Mucosa of descending colon (tissue), 3 donors: ENCODE measurements around the gene FLYWCH1. TPM values are rescaled to one million over a fixed set of nuclear protein-coding genes. Genes with fewer than 3 reads are reported as not detected.

Experiments
- ATAC-seq: fragments of 200-7000 bp; cut with Tn5 transposase; one replicate; pipeline ENCODE4 v1.9.1; 2020; ENCODE audit warnings: mild to moderate bottlenecking, moderate library complexity
- DNase-seq, 3 donors: peaks; one replicate each; pipeline ENCODE4 v3.0.0-alpha.2; 2020
- H3K36me3 ChIP-seq: fragments of 200-600 bp; one replicate; pipeline ENCODE4 v1.8.0; 2021; ENCODE audit warnings: low read depth, mild to moderate bottlenecking
- H3K4me1 ChIP-seq: fragments of 200-600 bp; one replicate; pipeline ENCODE4 v1.8.0; 2021; ENCODE audit warnings: low read depth, mild to moderate bottlenecking
- H3K4me3 ChIP-seq: fragments of 200-600 bp; one replicate; pipeline ENCODE4 v1.8.0; 2021; ENCODE audit warnings: mild to moderate bottlenecking
- H3K9me3 ChIP-seq: fragments of 200-600 bp; one replicate; pipeline ENCODE4 v1.8.0; 2021; ENCODE audit warnings: mild to moderate bottlenecking
- CTCF ChIP-seq: fragments of 200-600 bp; IDR thresholded peaks from one replicate; pipeline ENCODE4 v1.8.0; 2022; ENCODE audit warnings: antibody characterized with exemption, mild to moderate bottlenecking
- intact Hi-C, 2 donors: fragments of 100-400 bp; cut with DNase I in 1 of 2; cut with micrococcal nuclease in 1 of 2; formaldehyde crosslinking; loops; one replicate each; pipeline versions ENCODE4 v1.11.0 to v1.11.1; 2022; cut with DNase I, micrococcal nuclease
- total RNA-seq, 3 donors: library from RNA; stranded (reverse); fragmentation: NEBNext Ultra II Directional in 2 of 3; extraction: Animal tissue kit (Norgen Biotek cat#: 25700) in 2 of 3; gene quantifications; one replicate each; pipeline versions ENCODE4 v1.2.1 to v1.2.4, GENCODE V29; 2021 to 2023
- donor health status: DM: no; HTN: no; CAD: no; lungs with moderate emphysema.
- donor health status: DM: no; HTN: no; CAD: no.
- donor health status: DM: no; HTN: yes; CAD: no.

Gene FLYWCH1
- total RNA-seq, 3 donors from 2014 or later = 26.6 to 46.0 (median 34.3) TPM

DNA sequence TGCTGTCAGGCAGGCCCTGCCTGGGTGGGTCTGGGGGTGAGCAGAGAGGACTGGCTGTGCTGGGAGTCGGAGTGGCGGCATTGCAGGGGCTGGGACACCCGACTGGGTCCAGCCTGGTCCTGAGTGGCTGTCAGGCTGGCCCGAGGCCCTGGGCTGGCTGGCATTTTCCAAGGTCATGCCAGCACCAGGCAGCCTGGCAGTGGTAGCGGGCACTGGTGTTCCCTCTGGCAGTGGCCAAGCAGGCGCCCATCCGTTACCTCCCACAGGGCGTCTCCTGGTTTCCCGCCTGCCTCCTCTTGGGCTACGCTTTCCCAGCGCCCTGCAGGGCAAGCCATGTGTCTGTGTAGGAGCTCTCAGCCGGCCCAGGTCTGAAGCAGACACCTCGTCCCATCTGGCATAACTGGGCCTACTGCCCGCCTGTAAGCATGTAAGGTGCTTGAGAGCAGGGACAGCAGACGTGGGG lies 74.2 kb downstream of the FLYWCH1 start:
- peaks cover 12% of the 10 kb centered on the region for H3K4me1 ChIP-seq
- H3K4me3 ChIP-seq = no peak overlapping the region
- no peak for DNase-seq
- ATAC-seq = no peak
- H3K9me3 ChIP-seq = no peaks in the 10 kb centered on the region
- intact Hi-C loops = no loop called here
- no peak for TF ChIP-seq CTCF
- no peaks in the 10 kb centered on the region for H3K36me3 ChIP-seq

DNA sequence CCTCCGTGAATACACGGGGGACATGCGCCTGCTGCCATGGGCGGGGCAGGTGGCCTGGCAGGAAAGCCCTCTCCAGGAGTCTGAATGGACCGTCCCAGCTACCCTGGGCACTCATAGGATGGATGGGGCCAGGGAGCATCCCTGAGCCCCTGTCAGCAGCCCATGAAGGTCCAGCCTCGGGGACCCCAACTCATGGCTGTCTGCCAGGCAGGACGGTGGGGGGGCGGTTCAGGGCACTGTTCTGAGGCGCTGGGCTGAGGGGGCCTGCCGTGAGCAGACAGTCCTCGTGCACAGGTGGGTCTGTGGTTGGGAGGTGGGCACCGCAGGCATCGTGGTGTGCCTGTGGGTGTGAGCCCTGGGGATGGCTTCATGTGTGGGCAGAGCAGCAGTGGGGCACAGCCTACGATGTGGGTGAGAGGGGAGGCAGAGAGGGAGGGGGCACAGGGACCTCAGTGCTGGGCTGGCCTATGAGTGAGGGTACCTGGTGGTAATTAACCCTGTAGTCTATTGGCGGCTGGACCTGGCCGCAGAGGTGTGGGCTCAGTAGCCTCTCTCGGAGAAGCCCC lies 75.0 kb downstream of the FLYWCH1 start:
- intact Hi-C loops = no loop called here
- ATAC-seq (no peak), DNase-seq (no peak)
- H3K9me3 ChIP-seq = no peaks in the 10 kb centered on the region
- no peak overlapping the region for H3K4me3 ChIP-seq
- TF ChIP-seq CTCF = no peak
- H3K36me3 ChIP-seq = no peaks in the 10 kb centered on the region
- peaks cover 7% of the 10 kb centered on the region for H3K4me1 ChIP-seq

DNA sequence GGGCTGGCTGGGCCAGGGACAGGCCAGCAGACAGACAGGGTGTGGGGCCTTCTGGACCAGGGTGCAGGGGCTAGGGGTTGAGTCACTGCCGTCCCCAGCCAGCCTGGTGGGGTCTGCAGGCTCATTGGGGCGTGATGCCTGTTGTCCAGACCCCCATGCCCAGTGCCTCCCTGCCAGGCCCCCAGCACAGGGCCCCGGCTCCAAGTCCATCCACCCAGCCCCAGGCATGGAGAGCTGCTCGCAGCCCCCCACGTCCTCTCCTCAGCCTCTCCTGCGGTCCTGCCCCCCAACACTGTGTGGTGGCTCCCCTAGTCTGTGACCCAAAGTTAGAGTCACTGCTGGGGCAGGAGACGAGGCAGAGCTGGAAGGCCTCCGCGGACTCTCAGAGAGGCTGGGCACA lies 75.6 kb downstream of the FLYWCH1 start:
- ATAC-seq (no peak), DNase-seq (no peak)
- Histone ChIP-seq H3K4me3 (no peak overlapping the region), H3K9me3 (no peaks in the 10 kb centered on the region), H3K36me3 (no peaks in the 10 kb centered on the region), H3K4me1 (peaks cover 7% of the 10 kb centered on the region)
- intact Hi-C loops = no loop called here
- no peak for TF ChIP-seq CTCF

DNA sequence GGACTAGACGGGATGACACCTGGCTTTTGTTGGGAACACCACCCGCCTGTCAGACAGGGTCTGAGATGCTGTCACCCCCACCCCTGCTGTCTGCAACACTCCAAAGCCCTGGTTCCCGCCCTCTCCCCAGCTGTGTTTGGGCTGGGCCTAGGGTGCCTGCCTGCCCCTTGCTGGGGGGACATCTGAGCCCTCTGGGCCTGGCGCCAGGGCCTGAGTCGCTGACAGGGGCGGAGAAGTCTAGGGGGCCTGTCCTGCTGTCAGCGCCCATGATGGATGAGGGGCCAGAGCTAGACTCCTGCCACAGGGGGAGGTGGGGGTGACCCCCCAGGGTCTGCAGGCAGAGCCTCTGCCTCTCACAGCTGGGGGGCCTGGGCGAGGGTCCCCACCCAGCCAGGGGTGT lies 76.1 kb downstream of the FLYWCH1 start:
- no peaks in the 10 kb centered on the region for H3K9me3 ChIP-seq
- peaks cover 7% of the 10 kb centered on the region for H3K4me1 ChIP-seq
- no peak for TF ChIP-seq CTCF
- H3K36me3 ChIP-seq = no peaks in the 10 kb centered on the region
- no peak for DNase-seq
- H3K4me3 ChIP-seq = no peak overlapping the region
- ATAC-seq = no peak
- intact Hi-C loops = no loop called here

- intact Hi-C loops = no loop called here
- no peak for TF ChIP-seq CTCF
- Histone ChIP-seq H3K9me3 (no peaks in the 10 kb centered on the region), H3K4me3 (no peak overlapping the region), H3K4me1 (peaks cover 6% of the 10 kb centered on the region), H3K36me3 (no peaks in the 10 kb centered on the region)
- DNase-seq (no peak), ATAC-seq (no peak)
Observed at GRCh38 chr16:2988590-2989099, 76.9 kb downstream of the FLYWCH1 start.
